Naive thymus-derived CD4-positive, alpha-beta T cell (primary cell): ENCODE data around the gene AP2A1. TPM values are rescaled to one million over a fixed set of nuclear protein-coding genes. Genes with fewer than 3 reads are reported as not detected.

Experiments
- ATAC-seq: fragments of 150-1000 bp; cut with Tn5 transposase; 2 replicates; pipeline ENCODE4 v1.10.0; 2021; ENCODE audit warnings: mild to moderate bottlenecking, moderate library complexity
- CTCF ChIA-PET: fragments of 350-600 bp; sonication (Branson Sonifier 250); formaldehyde crosslinking; loops from one replicate; lab custom pipeline; 2021; ENCODE audit warnings: antibody characterized with exemption; lab: Charles Lee
- POLR2A ChIA-PET: fragments of 350-600 bp; sonication (Branson Sonifier 250); formaldehyde crosslinking; loops from one replicate; lab custom pipeline; 2021; ENCODE audit warnings: antibody characterized with exemption, inconsistent platforms; lab: Charles Lee
- DNase-seq, 9 donors: peaks; one replicate each; pipeline versions ENCODE4 v3.0.0 to v3.0.0-alpha.2; 2020 to 2022; ENCODE audit warnings: mixed read lengths in 1 of 9
- H3K27ac ChIP-seq: one replicate; pipeline ENCODE4 v1.7.0; 2013; ENCODE audit warnings: mild to moderate bottlenecking, low read depth, low read length, moderate library complexity
- H3K27me3 ChIP-seq, 2 donors: one replicate each; pipeline ENCODE4 v1.7.0; 2013; ENCODE audit warnings: low read length in 2 of 2, mild to moderate bottlenecking in 2 of 2, moderate library complexity in 2 of 2; ENCODE audit not compliant: control insufficient read depth in 2 of 2, insufficient read depth in 2 of 2
- H3K36me3 ChIP-seq, 3 experiments: 1 replicate in 2 of 3; 2 replicates in 1 of 3; pipeline ENCODE4 v1.7.0; 2013; ENCODE audit warnings: low read length in 3 of 3, mild to moderate bottlenecking in 3 of 3, moderate library complexity in 1 of 3; ENCODE audit not compliant: insufficient read depth in 3 of 3, control insufficient read depth in 2 of 3
- H3K4me1 ChIP-seq, 2 donors: one replicate each; pipeline ENCODE4 v1.7.0; 2013; ENCODE audit warnings: low read length in 2 of 2, mild to moderate bottlenecking in 2 of 2, moderate library complexity in 1 of 2; ENCODE audit not compliant: control insufficient read depth in 2 of 2, insufficient read depth in 2 of 2
- H3K4me3 ChIP-seq: 2 replicates; pipeline ENCODE4 v1.7.0; 2013; ENCODE audit warnings: mild to moderate bottlenecking, low read length
- H3K9me3 ChIP-seq, 3 experiments: 1 replicate in 2 of 3; 2 replicates in 1 of 3; pipeline ENCODE4 v1.7.0; 2013; ENCODE audit warnings: low read length in 3 of 3; ENCODE audit not compliant: control insufficient read depth in 2 of 3
- H3K27ac Mint-ChIP-seq, 9 donors: one replicate each; pipeline ENCODE4 v1.8.0; 2020 to 2022; ENCODE audit warnings: mixed read lengths in 9 of 9, mild to moderate bottlenecking in 8 of 9, moderate library complexity in 5 of 9, inconsistent platforms in 2 of 9
- H3K27me3 Mint-ChIP-seq, 5 donors: one replicate each; pipeline ENCODE4 v1.8.0; 2021 to 2022; ENCODE audit warnings: mixed read lengths in 5 of 5, mild to moderate bottlenecking in 1 of 5
- H3K36me3 Mint-ChIP-seq, 5 donors: one replicate each; pipeline ENCODE4 v1.8.0; 2020 to 2022; ENCODE audit warnings: mixed read lengths in 5 of 5, mild to moderate bottlenecking in 3 of 5, inconsistent platforms in 1 of 5
- H3K4me1 Mint-ChIP-seq, 7 donors: one replicate each; pipeline ENCODE4 v1.8.0; 2020 to 2022; ENCODE audit warnings: mixed read lengths in 7 of 7, mild to moderate bottlenecking in 3 of 7, inconsistent platforms in 1 of 7
- H3K4me3 Mint-ChIP-seq, 10 donors: one replicate each; pipeline ENCODE4 v1.8.0; 2020 to 2022; ENCODE audit warnings: mild to moderate bottlenecking in 10 of 10, mixed read lengths in 10 of 10, moderate library complexity in 6 of 10, inconsistent platforms in 2 of 10
- H3K9me3 Mint-ChIP-seq, 11 donors: one replicate each; pipeline ENCODE4 v1.8.0; 2020 to 2022; ENCODE audit warnings: mixed read lengths in 11 of 11, mild to moderate bottlenecking in 4 of 11, inconsistent platforms in 1 of 11, moderate library complexity in 1 of 11
- intact Hi-C, 2 donors: fragments of 100-400 bp; cut with micrococcal nuclease; formaldehyde crosslinking; loops; one replicate each; pipeline ENCODE4 v1.15.1; 2023
- polyA plus RNA-seq, 2 donors: library from polyadenylated mRNA; unstranded; fragments of 300-500 nt; fragmentation: Illumina TruSeq; gene quantifications; one replicate each; pipeline ENCODE4 v1.2.3, GENCODE V29; 2021
- total RNA-seq, 6 experiments: library from RNA in 5 of 6; stranded (reverse) in 5 of 6; gene quantifications; 1 replicate in 5 of 6; 2 replicates in 1 of 6; pipeline ENCODE4 v1.2.3 and lab custom pipeline; 2021 to 2026

Gene AP2A1
- total and polyA plus RNA-seq, 7 experiments from 2014 or later, result 3.8 to 83.3 (median 52.7) TPM

GRCh38 chr19:49832556-49832955, 65.8 kb downstream of the AP2A1 start:
- H3K36me3 Mint-ChIP-seq, result peaks cover 5 to 23% (median 14%) of the 10 kb centered on the region in 5 donors

GRCh38 chr19:49833599-49833998, 66.8 kb downstream of the AP2A1 start:
- H3K36me3 ChIP-seq, result peaks cover 0 to 88% (median 6%) of the 10 kb centered on the region in 3 experiments
- H3K27ac Mint-ChIP-seq, result no peak overlapping the region
- POLR2A ChIA-PET, result no interaction called here

More at GRCh38 chr19:49832556-49832955, 65.8 kb downstream of the AP2A1 start:
- Histone ChIP-seq H3K27ac (no peak overlapping the region), H3K4me3 (no peak overlapping the region), H3K4me1 (no peaks in the 10 kb centered on the region), H3K9me3 (no peaks in the 10 kb centered on the region), H3K27me3 (no peaks in the 10 kb centered on the region), H3K36me3 (peaks cover 0 to 93% (median 6%) of the 10 kb centered on the region in 3 experiments)
- Mint-ChIP-seq H3K4me3 (peak overlapping the region in 1 of 10 donors; percentile 23), H3K4me1 (peaks cover 0 to 10% (median 0%) of the 10 kb centered on the region in 7 donors), H3K27me3 (no peaks in the 10 kb centered on the region), H3K27ac (peak overlapping the region in 1 of 9 donors; percentile 43), H3K9me3 (no peaks in the 10 kb centered on the region)
- intact Hi-C loops, result no loop called here
- ChIA-PET POLR2A (no interaction called here), CTCF (interaction anchor here (0.7 kb wide), 1 partner anchor 1343 kb away, joined by 3 read pairs; no protein-coding TSS in a partner anchor)
- ATAC-seq, result no peak
- no peak for DNase-seq

GRCh38 chr19:49835562-49835961, 68.8 kb downstream of the AP2A1 start:
- CTCF ChIA-PET, result no interaction called here

More at GRCh38 chr19:49833599-49833998, 66.8 kb downstream of the AP2A1 start:
- no peaks in the 10 kb centered on the region for H3K27me3 Mint-ChIP-seq
- DNase-seq (no peak), ATAC-seq (no peak)
- peaks cover 0 to 10% (median 0%) of the 10 kb centered on the region in 7 donors for H3K4me1 Mint-ChIP-seq
- H3K9me3 Mint-ChIP-seq, result no peaks in the 10 kb centered on the region
- peaks cover 5 to 32% (median 22%) of the 10 kb centered on the region in 5 donors for H3K36me3 Mint-ChIP-seq
- no peak overlapping the region for H3K4me3 Mint-ChIP-seq
- H3K27me3 ChIP-seq, result no peaks in the 10 kb centered on the region
- no peaks in the 10 kb centered on the region for H3K4me1 ChIP-seq
- intact Hi-C loops, result no loop called here
- H3K27ac ChIP-seq, result no peak overlapping the region
- CTCF ChIA-PET, result interaction anchor here (0.5 kb wide), 1 partner anchor 521 kb away, joined by 3 read pairs; no protein-coding TSS in a partner anchor
- H3K4me3 ChIP-seq, result no peak overlapping the region
- no peaks in the 10 kb centered on the region for H3K9me3 ChIP-seq

GRCh38 chr19:49836176-49837008, 69.6 kb downstream of the AP2A1 start:
- POLR2A ChIA-PET, result no interaction called here
- ATAC-seq (no peak), DNase-seq (no peak)
- intact Hi-C loops, result no loop called here
- Mint-ChIP-seq H3K9me3 (no peaks in the 10 kb centered on the region), H3K27ac (no peak overlapping the region), H3K4me1 (peaks cover 0 to 8% (median 0%) of the 10 kb centered on the region in 7 donors), H3K27me3 (no peaks in the 10 kb centered on the region), H3K4me3 (no peak overlapping the region), H3K36me3 (peaks cover 9 to 45% (median 28%) of the 10 kb centered on the region in 5 donors)
- Histone ChIP-seq H3K36me3 (peaks cover 0 to 71% (median 6%) of the 10 kb centered on the region in 3 experiments), H3K9me3 (no peaks in the 10 kb centered on the region), H3K27me3 (no peaks in the 10 kb centered on the region), H3K27ac (no peak overlapping the region), H3K4me3 (no peak overlapping the region), H3K4me1 (no peaks in the 10 kb centered on the region)
- CTCF ChIA-PET, result no interaction called here

More at GRCh38 chr19:49835562-49835961, 68.8 kb downstream of the AP2A1 start:
- DNase-seq, result no peak
- intact Hi-C loops, result no loop called here
- Histone ChIP-seq H3K4me1 (no peaks in the 10 kb centered on the region), H3K4me3 (no peak overlapping the region), H3K27me3 (no peaks in the 10 kb centered on the region), H3K9me3 (no peaks in the 10 kb centered on the region), H3K27ac (no peak overlapping the region), H3K36me3 (peaks cover 0 to 79% (median 6%) of the 10 kb centered on the region in 3 experiments)
- no peaks in the 10 kb centered on the region for H3K27me3 Mint-ChIP-seq
- no peak overlapping the region for H3K27ac Mint-ChIP-seq
- ATAC-seq, result no peak
- peak overlapping the region in 1 of 10 donors; percentile 37 for H3K4me3 Mint-ChIP-seq
- H3K36me3 Mint-ChIP-seq, result peaks cover 9 to 42% (median 28%) of the 10 kb centered on the region in 5 donors
- no peaks in the 10 kb centered on the region for H3K9me3 Mint-ChIP-seq
- POLR2A ChIA-PET, result no interaction called here
- H3K4me1 Mint-ChIP-seq, result peaks cover 0 to 8% (median 0%) of the 10 kb centered on the region in 7 donors

GRCh38 chr19:49837009-49837310, 70.2 kb downstream of the AP2A1 start:
- H3K4me1 Mint-ChIP-seq, result peaks cover 0 to 8% (median 0%) of the 10 kb centered on the region in 7 donors
- Histone ChIP-seq H3K27ac (no peak overlapping the region), H3K36me3 (peaks cover 0 to 65% (median 6%) of the 10 kb centered on the region in 3 experiments), H3K4me3 (no peak overlapping the region), H3K9me3 (no peaks in the 10 kb centered on the region), H3K27me3 (no peaks in the 10 kb centered on the region), H3K4me1 (no peaks in the 10 kb centered on the region)
- H3K9me3 Mint-ChIP-seq, result no peaks in the 10 kb centered on the region
- no peaks in the 10 kb centered on the region for H3K27me3 Mint-ChIP-seq
- ChIA-PET POLR2A (interaction anchor here (0.5 kb wide), 1 partner anchor 386 kb away, joined by 3 read pairs; the partner anchor contains the start of gene PIH1D1), CTCF (no interaction called here)
- H3K27ac Mint-ChIP-seq, result peak overlapping the region in 1 of 9 donors; percentile 68
- DNase-seq, result no peak
- intact Hi-C loops, result no loop called here
- no peak overlapping the region for H3K4me3 Mint-ChIP-seq
- peaks cover 9 to 45% (median 28%) of the 10 kb centered on the region in 5 donors for H3K36me3 Mint-ChIP-seq
- no peak for ATAC-seq

- Histone ChIP-seq H3K36me3 (peaks cover 0 to 60% (median 6%) of the 10 kb centered on the region in 3 experiments), H3K4me1 (no peaks in the 10 kb centered on the region), H3K27me3 (no peaks in the 10 kb centered on the region), H3K27ac (no peak overlapping the region), H3K9me3 (no peaks in the 10 kb centered on the region), H3K4me3 (no peak overlapping the region)
- H3K9me3 Mint-ChIP-seq, result no peaks in the 10 kb centered on the region
- no peak overlapping the region for H3K4me3 Mint-ChIP-seq
- H3K27me3 Mint-ChIP-seq, result no peaks in the 10 kb centered on the region
- peak overlapping the region in 1 of 9 donors; percentile 68 for H3K27ac Mint-ChIP-seq
- peaks cover 0 to 4% (median 0%) of the 10 kb centered on the region in 7 donors for H3K4me1 Mint-ChIP-seq
- CTCF ChIA-PET, result no interaction called here
- ATAC-seq, result no peak
- no peak for DNase-seq
- POLR2A ChIA-PET, result interaction anchor here (0.5 kb wide), 1 partner anchor 386 kb away, joined by 3 read pairs; the partner anchor contains the start of gene PIH1D1
- H3K36me3 Mint-ChIP-seq, result peaks cover 9 to 42% (median 26%) of the 10 kb centered on the region in 5 donors
- intact Hi-C loops, result no loop called here
Observed at GRCh38 chr19:49837425-49837824, 70.6 kb downstream of the AP2A1 start.
